Measurements from ENCODE around the gene ANO2.

- TF ChIP-seq CTCF (IDR thresholded peaks at IDR 0.05; ENCODE audit: low read depth, low read length, poor library complexity, severe bottlenecking) (no peak), EZH2phosphoT487 (IDR thresholded peaks at IDR 0.05; ENCODE audit: borderline replicate concordance, low read length) (no peak)
These were observed 226.4 kb downstream of the ANO2 start for GRCh38 chr12:5718680-5719079.

All from DOHH2 (cell line).